ENCODE results near the gene SORL1.

SORL1 gene

DNA sequence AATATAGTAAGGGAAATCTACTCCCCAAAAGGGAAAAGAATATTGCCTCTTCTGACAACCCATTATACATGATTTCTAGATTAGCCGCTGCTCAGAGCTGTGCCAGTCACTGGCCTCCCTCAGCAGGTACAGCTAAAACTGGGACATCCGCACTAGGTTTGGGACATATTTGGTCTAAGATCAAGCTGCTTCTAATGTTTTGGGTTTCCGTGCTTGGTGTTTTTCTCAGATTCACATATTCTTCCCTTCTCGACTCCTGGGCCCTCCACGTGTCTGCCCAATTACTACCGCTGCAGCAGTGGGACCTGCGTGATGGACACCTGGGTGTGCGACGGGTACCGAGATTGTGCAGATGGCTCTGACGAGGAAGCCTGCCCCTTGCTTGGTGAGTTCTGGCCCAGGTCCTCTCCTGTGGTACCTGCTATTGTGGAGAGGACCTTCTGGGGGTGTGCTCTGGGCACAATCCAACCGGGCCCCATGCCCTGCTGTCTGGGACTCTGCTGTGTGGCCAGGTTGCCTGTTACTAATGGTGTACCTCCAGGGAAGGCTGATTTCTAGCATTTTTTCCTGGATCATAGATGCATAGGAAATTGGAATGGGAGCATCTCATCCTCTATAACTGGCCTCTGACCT lies 138.8 kb downstream of the SORL1 start:
- peak; percentile 32; the same call in 1 of the 3 replicates for ATAC-seq (ENCODE audit: insufficient read depth, low read depth)
- H3K9ac ChIP-seq (ENCODE audit: low read depth, low read length), result no peak overlapping the region
- H4K20me1 ChIP-seq (ENCODE audit: insufficient read depth, low read length), result no peaks in the 10 kb centered on the region
- TF ChIP-seq CTCF (IDR thresholded peaks at IDR 0.05; ENCODE audit: borderline replicate concordance, extremely low read depth, low read length, poor library complexity, severe bottlenecking), result no peak
- no peak for TF ChIP-seq EZH2 (IDR thresholded peaks at IDR 0.05; ENCODE audit: borderline replicate concordance, low read depth, low read length, severe bottlenecking)
- H3K4me3 ChIP-seq (ENCODE audit: low read depth in 1 of 2, low read length in 2 of 2), result no peak overlapping the region
- H3K4me2 ChIP-seq (ENCODE audit: insufficient read depth, low read length), result no peak overlapping the region
- H3K9me3 ChIP-seq (ENCODE audit: insufficient read depth, low read length, severe bottlenecking), result no peaks in the 10 kb centered on the region
- peaks cover 5% of the 10 kb centered on the region; the same call in 1 of the 2 replicates for H3K4me1 ChIP-seq (ENCODE audit: insufficient read depth, low read length)
- H3K79me2 ChIP-seq (ENCODE audit: insufficient read depth, low read length), result no peaks in the 10 kb centered on the region
- DNase-seq, result no peak
- H3K27me3 ChIP-seq (ENCODE audit: insufficient read depth, low read length, poor library complexity), result no peaks in the 10 kb centered on the region
- H2AFZ ChIP-seq (ENCODE audit: low read depth, low read length), result no peak overlapping the region
- H3K36me3 ChIP-seq (ENCODE audit: insufficient read depth, low read length), result peaks cover 93% of the 10 kb centered on the region
- peak overlapping the region; percentile 50 for H3K27ac ChIP-seq (ENCODE audit: low read length)

DNA sequence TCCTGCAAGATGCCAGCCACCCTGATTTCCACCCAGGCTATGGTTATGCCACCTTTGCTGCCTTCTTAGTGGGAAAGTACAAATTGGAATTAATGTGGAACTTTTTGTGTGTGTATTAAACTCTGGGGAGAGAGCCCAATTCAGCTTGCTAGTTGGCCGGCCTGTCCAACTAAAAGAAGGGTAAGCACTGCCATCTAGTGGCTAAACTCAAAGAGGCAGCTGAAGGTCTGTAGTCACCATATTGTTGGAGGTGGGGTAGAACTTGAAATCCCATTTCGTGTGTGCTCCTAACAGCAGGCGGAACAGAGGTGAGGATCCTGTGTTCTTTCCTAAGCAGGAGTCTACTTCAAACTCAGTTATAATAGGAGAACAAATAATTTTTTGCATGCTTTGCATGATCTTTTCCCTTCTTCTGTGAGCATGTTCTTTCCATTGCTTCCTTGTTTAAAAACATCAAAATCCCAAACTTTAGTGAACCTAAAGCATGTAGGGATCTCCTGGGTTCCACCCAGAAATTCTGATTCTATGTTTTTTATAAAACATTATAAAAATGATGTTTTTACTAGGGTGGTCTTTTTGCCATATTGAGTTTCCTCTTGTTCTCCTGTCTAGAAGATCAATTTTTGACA lies 139.4 kb downstream of the SORL1 start:
- peak; percentile 96 for ATAC-seq (ENCODE audit: insufficient read depth, low read depth)
- peaks cover 94% of the 10 kb centered on the region for H3K36me3 ChIP-seq (ENCODE audit: insufficient read depth, low read length)
- peak overlapping the region; percentile 50 for H3K27ac ChIP-seq (ENCODE audit: low read length)
- H3K79me2 ChIP-seq (ENCODE audit: insufficient read depth, low read length), result no peaks in the 10 kb centered on the region
- peak; percentile 99 for TF ChIP-seq CTCF (IDR thresholded peaks at IDR 0.05; ENCODE audit: borderline replicate concordance, extremely low read depth, low read length, poor library complexity, severe bottlenecking)
- no peak for TF ChIP-seq EZH2 (IDR thresholded peaks at IDR 0.05; ENCODE audit: borderline replicate concordance, low read depth, low read length, severe bottlenecking)
- no peaks in the 10 kb centered on the region for H3K9me3 ChIP-seq (ENCODE audit: insufficient read depth, low read length, severe bottlenecking)
- DNase-seq, result peak; percentile 79
- H4K20me1 ChIP-seq (ENCODE audit: insufficient read depth, low read length), result no peaks in the 10 kb centered on the region
- H3K27me3 ChIP-seq (ENCODE audit: insufficient read depth, low read length, poor library complexity), result no peaks in the 10 kb centered on the region
- H3K4me2 ChIP-seq (ENCODE audit: insufficient read depth, low read length), result no peak overlapping the region
- H3K4me1 ChIP-seq (ENCODE audit: insufficient read depth, low read length), result peaks cover 5% of the 10 kb centered on the region; the same call in 1 of the 2 replicates
- no peak overlapping the region for H2AFZ ChIP-seq (ENCODE audit: low read depth, low read length)
- no peak overlapping the region for H3K9ac ChIP-seq (ENCODE audit: low read depth, low read length)
- H3K4me3 ChIP-seq (ENCODE audit: low read depth in 1 of 2, low read length in 2 of 2), result no peak overlapping the region

DNA sequence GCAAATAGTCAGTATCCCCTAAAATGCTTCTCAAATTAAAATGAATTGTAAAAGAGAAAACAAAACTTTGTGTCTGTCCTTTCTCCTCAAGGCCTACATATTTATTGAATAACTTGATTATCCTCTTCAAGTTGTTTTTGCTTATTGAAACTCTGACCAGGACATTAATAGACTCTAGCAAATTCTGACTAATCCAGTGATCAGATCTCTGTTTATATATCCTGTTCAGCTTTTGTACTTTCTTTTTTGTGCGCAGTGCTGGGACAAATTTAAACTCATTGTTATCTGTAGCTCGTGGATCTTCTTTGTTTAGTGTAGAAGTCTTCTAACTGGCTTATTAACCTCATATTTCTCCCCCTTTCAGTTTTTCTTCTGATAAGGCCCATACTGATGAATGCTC lies 140.6 kb downstream of the SORL1 start:
- Histone ChIP-seq H4K20me1 (ENCODE audit: insufficient read depth, low read length) (no peaks in the 10 kb centered on the region), H3K27ac (ENCODE audit: low read length) (no peak overlapping the region), H3K79me2 (ENCODE audit: insufficient read depth, low read length) (no peaks in the 10 kb centered on the region)

More for the DNA sequence above, 140.6 kb downstream of the SORL1 start:
- Histone ChIP-seq H3K27me3 (ENCODE audit: insufficient read depth, low read length, poor library complexity) (no peaks in the 10 kb centered on the region), H3K4me2 (ENCODE audit: insufficient read depth, low read length) (no peak overlapping the region), H3K4me1 (ENCODE audit: insufficient read depth, low read length) (peaks cover 5% of the 10 kb centered on the region; the same call in 1 of the 2 replicates), H3K9me3 (ENCODE audit: insufficient read depth, low read length, severe bottlenecking) (no peaks in the 10 kb centered on the region), H3K4me3 (ENCODE audit: low read depth in 1 of 2, low read length in 2 of 2) (no peak overlapping the region), H3K9ac (ENCODE audit: low read depth, low read length) (no peak overlapping the region), H2AFZ (ENCODE audit: low read depth, low read length) (no peak overlapping the region), H3K36me3 (ENCODE audit: insufficient read depth, low read length) (peaks cover 95% of the 10 kb centered on the region)
- ATAC-seq (ENCODE audit: insufficient read depth, low read depth) (no peak), DNase-seq (no peak)
- TF ChIP-seq EZH2 (IDR thresholded peaks at IDR 0.05; ENCODE audit: borderline replicate concordance, low read depth, low read length, severe bottlenecking) (no peak), CTCF (IDR thresholded peaks at IDR 0.05; ENCODE audit: borderline replicate concordance, extremely low read depth, low read length, poor library complexity, severe bottlenecking) (no peak)
